Endothelial cell (in vitro differentiated cells): ENCODE measurements around the gene OR2A5. TPM values are rescaled to one million over a fixed set of nuclear protein-coding genes. Genes with fewer than 3 reads are reported as not detected.

ENCODE experiments used
- DNase-seq: peaks from one replicate; pipeline ENCODE4 v3.0.0; 2021; ENCODE audit warnings: low spot score
- H3K27ac Mint-ChIP-seq: one replicate; pipeline ENCODE4 v1.8.0; 2021; ENCODE audit warnings: mixed read lengths, inconsistent platforms; ENCODE audit not compliant: unreplicated experiment
- H3K27me3 Mint-ChIP-seq: one replicate; pipeline ENCODE4 v1.8.0; 2021; ENCODE audit warnings: mild to moderate bottlenecking, moderate library complexity, mixed read lengths, inconsistent platforms; ENCODE audit not compliant: unreplicated experiment
- H3K36me3 Mint-ChIP-seq: one replicate; pipeline ENCODE4 v1.8.0; 2021; ENCODE audit warnings: mild to moderate bottlenecking, low read depth, mixed read lengths, inconsistent platforms; ENCODE audit not compliant: unreplicated experiment
- H3K4me1 Mint-ChIP-seq: one replicate; pipeline ENCODE4 v1.8.0; 2021; ENCODE audit warnings: mild to moderate bottlenecking, mixed read lengths, inconsistent platforms; ENCODE audit not compliant: unreplicated experiment
- H3K4me3 Mint-ChIP-seq: one replicate; pipeline ENCODE4 v1.8.0; 2021; ENCODE audit warnings: mild to moderate bottlenecking, mixed read lengths, inconsistent platforms; ENCODE audit not compliant: unreplicated experiment
- H3K9me3 Mint-ChIP-seq: one replicate; pipeline ENCODE4 v1.8.0; 2021; ENCODE audit warnings: mixed read lengths, inconsistent platforms; ENCODE audit not compliant: unreplicated experiment
- CTCF ChIP-seq: fragments of 200-600 bp; sonication (generic); IDR thresholded peaks from one replicate; pipeline ENCODE4 v1.5.0; 2021; ENCODE audit warnings: antibody characterized with exemption; ENCODE audit not compliant: unreplicated experiment
- total RNA-seq: library from RNA; stranded (reverse); fragmentation: NEBNext Ultra II Directional; extraction: Animal tissue kit (Norgen Biotek cat#: 25700); gene quantifications from one replicate; pipeline ENCODE4 v1.2.1, GENCODE V29; 2021; ENCODE audit not compliant: unreplicated experiment

The OR2A5 gene
- total RNA-seq, 1 donor from 2014 or later, result not detected

GRCh38 chr7:144090667-144091066 is 41.9 kb downstream of the OR2A5 start:
- no peak for TF ChIP-seq CTCF
- Mint-ChIP-seq H3K9me3 (no peaks in the 10 kb centered on the region), H3K4me3 (no peak overlapping the region), H3K27ac (no peak overlapping the region), H3K27me3 (no peaks in the 10 kb centered on the region), H3K36me3 (no peaks in the 10 kb centered on the region), H3K4me1 (no peaks in the 10 kb centered on the region)
- DNase-seq, result no peak

- Mint-ChIP-seq H3K4me1 (no peaks in the 10 kb centered on the region), H3K36me3 (no peaks in the 10 kb centered on the region), H3K27me3 (no peaks in the 10 kb centered on the region), H3K27ac (no peak overlapping the region), H3K9me3 (no peaks in the 10 kb centered on the region), H3K4me3 (no peak overlapping the region)
- no peak for DNase-seq
- no peak for TF ChIP-seq CTCF
Observed at GRCh38 chr7:144098776-144099175, 50.0 kb downstream of the OR2A5 start.

GRCh38 chr7:144100607-144101006 is 51.9 kb downstream of the OR2A5 start:
- H3K4me1 Mint-ChIP-seq, result no peaks in the 10 kb centered on the region
- no peak for DNase-seq
- TF ChIP-seq CTCF, result no peak

DNA sequence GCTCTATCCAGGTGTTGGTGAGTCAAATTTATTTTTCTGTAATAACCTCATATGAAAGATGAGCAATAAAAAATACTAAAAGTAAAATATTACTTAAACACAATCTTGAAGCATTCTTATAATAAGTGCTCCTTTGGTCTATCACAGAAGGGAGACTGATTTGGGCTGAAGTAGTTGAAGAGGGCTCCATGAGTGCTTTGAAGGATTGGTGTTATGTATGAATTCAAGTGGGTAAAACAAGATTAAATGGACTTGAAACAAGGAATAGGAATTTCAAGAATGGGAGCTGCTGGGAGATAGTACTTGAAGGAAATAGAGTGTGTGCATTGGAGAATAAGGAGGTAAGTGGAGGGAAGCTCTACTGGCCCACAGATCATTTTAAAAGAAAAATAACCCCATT is 53.3 kb downstream of the OR2A5 start:
- H3K36me3 Mint-ChIP-seq, result no peaks in the 10 kb centered on the region
- no peaks in the 10 kb centered on the region for H3K4me1 Mint-ChIP-seq
- DNase-seq, result no peak
- H3K27ac Mint-ChIP-seq, result no peak overlapping the region
- H3K9me3 Mint-ChIP-seq, result no peaks in the 10 kb centered on the region
- H3K27me3 Mint-ChIP-seq, result no peaks in the 10 kb centered on the region
- no peak for TF ChIP-seq CTCF
- H3K4me3 Mint-ChIP-seq, result no peak overlapping the region

More at GRCh38 chr7:144100607-144101006, 51.9 kb downstream of the OR2A5 start:
- Mint-ChIP-seq H3K27ac (no peak overlapping the region), H3K9me3 (no peaks in the 10 kb centered on the region), H3K4me3 (no peak overlapping the region), H3K27me3 (no peaks in the 10 kb centered on the region), H3K36me3 (no peaks in the 10 kb centered on the region)

DNA sequence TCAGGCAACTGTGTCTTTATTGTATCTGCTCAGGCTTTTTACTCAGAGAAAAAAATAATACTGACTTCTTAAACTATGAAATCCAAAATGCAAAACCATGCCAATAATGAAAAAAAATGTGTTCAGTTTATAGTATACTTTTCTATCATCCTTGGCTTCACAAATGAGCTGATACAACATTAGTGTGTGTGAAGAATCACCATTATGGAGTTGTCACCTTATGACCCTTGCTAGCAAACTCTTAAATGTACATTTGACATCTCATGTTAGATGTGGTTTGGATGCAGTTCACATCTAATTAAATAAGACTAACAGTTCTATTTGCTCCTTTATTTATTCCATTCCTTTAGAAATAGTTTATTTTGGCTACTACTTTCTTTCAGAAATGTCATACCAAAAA is 56.5 kb downstream of the OR2A5 start:
- Mint-ChIP-seq H3K4me3 (no peak overlapping the region), H3K36me3 (no peaks in the 10 kb centered on the region), H3K27ac (no peak overlapping the region), H3K27me3 (no peaks in the 10 kb centered on the region), H3K4me1 (no peaks in the 10 kb centered on the region), H3K9me3 (no peaks in the 10 kb centered on the region)
- TF ChIP-seq CTCF, result no peak
- DNase-seq, result no peak

Other genes with a start within 250 kb of the OR2A5 start
- gene TCAF1, start 146.8 kb upstream of the OR2A5 start, total RNA-seq, result 79.7 TPM
- not detected for gene OR2F2, start 113.7 kb upstream of the OR2A5 start, total RNA-seq
- gene OR2F1, start 94.1 kb upstream of the OR2A5 start, total RNA-seq, result not detected
- not detected for gene OR6B1, start 48.6 kb upstream of the OR2A5 start, total RNA-seq
- gene OR2A25, start 20.9 kb downstream of the OR2A5 start, total RNA-seq, result not detected
- gene OR2A12, start 37.3 kb downstream of the OR2A5 start, total RNA-seq, result not detected
- gene OR2A2, start 60.6 kb downstream of the OR2A5 start, total RNA-seq, result not detected
- not detected for gene OR2A14, start 74.2 kb downstream of the OR2A5 start, total RNA-seq
- gene CTAGE4, start 134.5 kb downstream of the OR2A5 start, total RNA-seq, result 3.3 TPM
- 6.1 TPM for gene ARHGEF35, start 146.9 kb downstream of the OR2A5 start, total RNA-seq
- gene OR2A42, start 190.7 kb downstream of the OR2A5 start, total RNA-seq, result 0.08 TPM
- gene OR2A7, start 215.8 kb downstream of the OR2A5 start, total RNA-seq, result 2.6 TPM
- 0.80 TPM for gene CTAGE8, start 220.3 kb downstream of the OR2A5 start, total RNA-seq